OCI-LY1 (cell line): ENCODE measurements around the gene HDDC3.
"Not testable (repeated sequence)": the region's sequence is repeated elsewhere in the genome, so short reads cannot be mapped to it uniquely, and the experiment has no call there.

Experiments
- H2AFZ ChIP-seq: fragments of 200-600 bp; sonication (generic), shearing (Covaris generic); 2 replicates; pipeline ENCODE4 v1.6.0; 2014; ENCODE audit warnings: antibody characterized with exemption, mild to moderate bottlenecking, low read length
- H3F3A ChIP-seq: fragments of 200-600 bp; sonication (generic), shearing (Covaris generic); 2 replicates; pipeline ENCODE4 v1.6.0; 2014; ENCODE audit warnings: mild to moderate bottlenecking, antibody characterized with exemption, low read length, moderate library complexity; ENCODE audit not compliant: insufficient read depth
- H3K27ac ChIP-seq: fragments of 200-600 bp; sonication (generic); 2 replicates; pipeline ENCODE4 v1.5.1; 2014; ENCODE audit warnings: low read length, mixed run types, mild to moderate bottlenecking, low read depth; ENCODE audit not compliant: poor library complexity, severe bottlenecking
- H3K27me3 ChIP-seq: fragments of 200-600 bp; sonication (generic); 2 replicates; pipeline ENCODE4 v1.6.0; 2014; ENCODE audit warnings: antibody characterized with exemption, mild to moderate bottlenecking, low read length, moderate library complexity; ENCODE audit not compliant: insufficient read depth
- H3K36me3 ChIP-seq: fragments of 200-600 bp; sonication (generic); 2 replicates; pipeline ENCODE4 v1.6.1; 2014; ENCODE audit warnings: mild to moderate bottlenecking, antibody characterized with exemption, low read length, moderate library complexity, mixed read lengths; ENCODE audit not compliant: insufficient read depth
- H3K4me1 ChIP-seq: fragments of 200-600 bp; sonication (generic); 2 replicates; pipeline ENCODE4 v1.5.1; 2014; ENCODE audit warnings: mild to moderate bottlenecking, low read length, moderate library complexity; ENCODE audit not compliant: insufficient read depth, severe bottlenecking
- H3K4me2 ChIP-seq: fragments of 200-600 bp; sonication (generic), shearing (Covaris generic); 2 replicates; pipeline ENCODE4 v1.6.1; 2014; ENCODE audit warnings: low read length
- H3K4me3 ChIP-seq: fragments of 200-600 bp; sonication (generic); 2 replicates; pipeline ENCODE4 v1.5.1; 2014; ENCODE audit warnings: low read length, low read depth, mild to moderate bottlenecking, mixed read lengths; ENCODE audit not compliant: poor library complexity, severe bottlenecking
- H3K79me2 ChIP-seq: fragments of 200-600 bp; shearing (Covaris generic); 2 replicates; pipeline ENCODE4 v1.6.1; 2016; ENCODE audit warnings: mixed run types, low read length, mixed read lengths; ENCODE audit not compliant: insufficient read depth
- H3K9ac ChIP-seq: fragments of 200-600 bp; sonication (generic), shearing (Covaris generic); 2 replicates; pipeline ENCODE4 v1.6.1; 2014; ENCODE audit warnings: mild to moderate bottlenecking, low read length, mixed read lengths
- H3K9me2 ChIP-seq: fragments of 200-600 bp; sonication (generic), shearing (Covaris generic); 2 replicates; pipeline ENCODE4 v1.6.1; 2014; ENCODE audit warnings: low read depth, mild to moderate bottlenecking, low read length, mixed read lengths
- H3K9me3 ChIP-seq: fragments of 200-600 bp; shearing (Covaris generic); 2 replicates; pipeline ENCODE4 v1.6.1; 2014; ENCODE audit warnings: low read length, mixed read lengths
- H4K20me1 ChIP-seq: fragments of 200-600 bp; sonication (generic), shearing (Covaris generic); 2 replicates; pipeline ENCODE4 v1.6.0; 2016; ENCODE audit warnings: mild to moderate bottlenecking, low read length; ENCODE audit not compliant: insufficient read depth
- CTCF ChIP-seq: fragments of 200-600 bp; sonication (generic), shearing (Covaris generic); IDR thresholded peaks from 2 replicates; pipeline ENCODE4 v1.5.1; 2017; ENCODE audit warnings: mild to moderate bottlenecking, antibody characterized with exemption, low read length, moderate library complexity, mixed read lengths
- EZH2 ChIP-seq: fragments of 200-600 bp; sonication (generic), shearing (Covaris generic); IDR thresholded peaks from 2 replicates; pipeline ENCODE4 v1.8.0; 2017; ENCODE audit warnings: borderline replicate concordance, mixed run types, mild to moderate bottlenecking, antibody characterized with exemption, low read length, moderate library complexity, mixed read lengths

Gene HDDC3

GRCh38 chr15:90909976-90910375, 22.4 kb downstream of the HDDC3 start:
- Histone ChIP-seq H3K27me3 (no peaks in the 10 kb centered on the region), H3K4me2 (no peak overlapping the region), H3K36me3 (peaks cover 70% of the 10 kb centered on the region), H3F3A (peaks cover 4% of the 10 kb centered on the region; the same call in 1 of the 2 replicates), H3K4me1 (peaks cover 2% of the 10 kb centered on the region), H3K9ac (no peak overlapping the region), H3K9me3 (no peaks in the 10 kb centered on the region), H3K79me2 (no peaks in the 10 kb centered on the region), H4K20me1 (no peaks in the 10 kb centered on the region), H3K4me3 (no peak overlapping the region), H2AFZ (no peak overlapping the region), H3K9me2 (no peaks in the 10 kb centered on the region), H3K27ac (no peak overlapping the region)
- TF ChIP-seq EZH2, result no peak
- TF ChIP-seq CTCF, result no peak

GRCh38 chr15:90909449-90909848, 22.9 kb downstream of the HDDC3 start:
- not testable (repeated sequence) for H3K4me1 ChIP-seq, H3K79me2 ChIP-seq, H3K9ac ChIP-seq, H3K4me3 ChIP-seq, H2AFZ ChIP-seq, H3K4me2 ChIP-seq, H3K9me2 ChIP-seq, H3K27me3 ChIP-seq, H3F3A ChIP-seq, H3K9me3 ChIP-seq, H4K20me1 ChIP-seq, H3K27ac ChIP-seq
- H3K36me3 ChIP-seq, result peaks cover 72% of the 10 kb centered on the region

GRCh38 chr15:90907838-90908507, 24.4 kb downstream of the HDDC3 start:
- H3K9ac ChIP-seq, result no peak overlapping the region
- H3K27ac ChIP-seq, result no peak overlapping the region
- H3K36me3 ChIP-seq, result peaks cover 59% of the 10 kb centered on the region
- TF ChIP-seq CTCF (no peak), EZH2 (no peak)
- H3K79me2 ChIP-seq, result no peaks in the 10 kb centered on the region
- H4K20me1 ChIP-seq, result no peaks in the 10 kb centered on the region
- no peak overlapping the region for H3K4me3 ChIP-seq
- H3F3A ChIP-seq, result peaks cover 4% of the 10 kb centered on the region; the same call in 1 of the 2 replicates
- H3K27me3 ChIP-seq, result no peaks in the 10 kb centered on the region
- H3K4me2 ChIP-seq, result no peak overlapping the region
- no peaks in the 10 kb centered on the region for H3K9me3 ChIP-seq
- peaks cover 10% of the 10 kb centered on the region for H3K4me1 ChIP-seq
- no peak overlapping the region for H2AFZ ChIP-seq
- H3K9me2 ChIP-seq, result no peaks in the 10 kb centered on the region

- Histone ChIP-seq H3K9me2 (no peaks in the 10 kb centered on the region), H4K20me1 (no peaks in the 10 kb centered on the region), H3K9me3 (no peaks in the 10 kb centered on the region), H3K27me3 (no peaks in the 10 kb centered on the region), H3K79me2 (no peaks in the 10 kb centered on the region), H3K4me3 (no peak overlapping the region), H3K36me3 (peaks cover 50% of the 10 kb centered on the region), H3K27ac (no peak overlapping the region), H2AFZ (no peak overlapping the region), H3K4me1 (peaks cover 10% of the 10 kb centered on the region), H3F3A (peaks cover 4% of the 10 kb centered on the region; the same call in 1 of the 2 replicates), H3K4me2 (no peak overlapping the region), H3K9ac (no peak overlapping the region)
- TF ChIP-seq EZH2, result no peak
- no peak for TF ChIP-seq CTCF
Measured at GRCh38 chr15:90907051-90907660, 25.2 kb downstream of the HDDC3 start.
